HCT116 (cell line): Measurements from ENCODE around the gene CHST8. TPM values are rescaled to one million over a fixed set of nuclear protein-coding genes. Genes with fewer than 3 reads are reported as not detected.

ENCODE experiments used
- ATAC-seq: fragments of 200-7000 bp; cut with Tn5 transposase; 2 replicates; pipeline ENCODE4 v1.9.1; 2020; ENCODE audit warnings: mild to moderate bottlenecking, moderate library complexity
- BruUV-seq: library from RNA; stranded (reverse); fragments of 400-500 nt; replicated peaks from 2 replicates; lab custom pipeline; 2021; lab: Mats Ljungman, UMichigan
- CTCF ChIA-PET: fragments of 300-600 bp; sonication (Branson Sonifier 250); formaldehyde crosslinking; loops from one replicate; lab custom pipeline; 2021; ENCODE audit warnings: antibody characterized with exemption; lab: Charles Lee
- POLR2A ChIA-PET: fragments of 300-600, 350-600 bp; sonication (Branson Sonifier 250); formaldehyde crosslinking; loops from one replicate; lab custom pipeline; 2021; ENCODE audit warnings: antibody characterized with exemption; lab: Charles Lee
- RAD21 ChIA-PET, 2 experiments: fragments of 300-600 bp; sonication (Branson Sonifier 250); formaldehyde crosslinking; loops; one replicate each; lab custom pipeline; 2023; ENCODE audit warnings: low total read pairs in 2 of 2; ENCODE audit not compliant: uncharacterized antibody in 2 of 2, unreplicated experiment in 2 of 2, low non-redundant PET in 1 of 2; lab: Charles Lee
- DNase-seq: peaks from one replicate; pipeline ENCODE4 v3.0.0-alpha.2; 2010; ENCODE audit warnings: low read depth, low spot score
- H2AFZ ChIP-seq: fragments of 200-600 bp; shearing (Covaris generic), sonication (generic); 2 replicates; pipeline ENCODE4 v1.6.1; 2017; ENCODE audit warnings: low read depth, mixed run types, mixed read lengths, antibody characterized with exemption, low read length; ENCODE audit not compliant: poor library complexity, severe bottlenecking
- H3K27ac ChIP-seq: 2 replicates; pipeline ENCODE4 v1.5.1; 2012; ENCODE audit warnings: low read depth, low read length
- H3K27me3 ChIP-seq: fragments of 200-600 bp; sonication (generic); 2 replicates; pipeline ENCODE4 v1.6.1; 2016; ENCODE audit warnings: mixed run types, low read length, mixed read lengths; ENCODE audit not compliant: insufficient read depth
- H3K36me3 ChIP-seq, 2 experiments: fragments of 200-500 bp in 1 of 2; fragments of 200-600 bp in 1 of 2; sonication (Bioruptor generic) in 1 of 2; sonication (generic) in 1 of 2; 2 replicates each; pipeline versions ENCODE4 v1.5.1 to v1.6.1; 2014 to 2016; ENCODE audit warnings: low read length in 2 of 2, inconsistent platforms in 1 of 2, mixed read lengths in 1 of 2, mixed run types in 1 of 2; ENCODE audit not compliant: insufficient read depth in 2 of 2, control insufficient read depth in 1 of 2
- H3K4me1 ChIP-seq, 2 experiments: fragments of 200-600 bp in 1 of 2; sonication (generic) in 1 of 2; 2 replicates each; pipeline versions ENCODE4 v1.5.1 to v1.6.1; 2012 to 2017; ENCODE audit warnings: low read length in 2 of 2, inconsistent platforms in 1 of 2, mild to moderate bottlenecking in 1 of 2, mixed read lengths in 1 of 2, mixed run types in 1 of 2, moderate library complexity in 1 of 2; ENCODE audit not compliant: insufficient read depth in 2 of 2, control insufficient read depth in 1 of 2
- H3K4me2 ChIP-seq: fragments of 200-600 bp; sonication (generic); 2 replicates; pipeline ENCODE4 v1.6.1; 2017; ENCODE audit warnings: mixed run types, low read length, mixed read lengths
- H3K4me3 ChIP-seq, 2 experiments: fragments of 200-600 bp in 1 of 2; sonication (generic) in 1 of 2; replicated peaks in 1 of 2; 2 replicates each; pipeline ENCODE4 v1.5.1; 2011 to 2016; ENCODE audit warnings: low read length in 2 of 2, control low read depth in 1 of 2, low read depth in 1 of 2, mild to moderate bottlenecking in 1 of 2, mixed read lengths in 1 of 2, mixed run types in 1 of 2
- H3K79me2 ChIP-seq: fragments of 200-600 bp; sonication (generic); 2 replicates; pipeline ENCODE4 v1.6.1; 2017; ENCODE audit warnings: mild to moderate bottlenecking, mixed run types, low read length, moderate library complexity, mixed read lengths; ENCODE audit not compliant: insufficient read depth
- H3K9ac ChIP-seq: fragments of 200-600 bp; sonication (generic); 2 replicates; pipeline ENCODE4 v1.6.1; 2016; ENCODE audit warnings: low read length, mixed read lengths
- H3K9me2 ChIP-seq: fragments of 200-600 bp; sonication (generic), shearing (Covaris generic); 2 replicates; pipeline ENCODE4 v1.6.1; 2017; ENCODE audit warnings: mixed run types, mild to moderate bottlenecking, moderate library complexity; ENCODE audit not compliant: insufficient read depth
- H3K9me3 ChIP-seq, 2 experiments: fragments of 200-500 bp in 1 of 2; fragments of 200-600 bp in 1 of 2; sonication (Bioruptor generic) in 1 of 2; sonication (generic) in 1 of 2; 2 replicates each; pipeline ENCODE4 v1.6.1; 2014 to 2017; ENCODE audit warnings: low read length in 2 of 2, mixed read lengths in 2 of 2, inconsistent platforms in 1 of 2, low read depth in 1 of 2, mild to moderate bottlenecking in 1 of 2, mixed run types in 1 of 2, moderate library complexity in 1 of 2; ENCODE audit not compliant: control insufficient read depth in 1 of 2, insufficient read depth in 1 of 2
- H4K20me1 ChIP-seq: fragments of 200-600 bp; sonication (generic), shearing (Covaris generic); 2 replicates; pipeline ENCODE4 v1.6.1; 2017; ENCODE audit warnings: mixed run types, mild to moderate bottlenecking, moderate library complexity; ENCODE audit not compliant: insufficient read depth
- ATF3 ChIP-seq: IDR thresholded peaks from 2 replicates; pipeline ENCODE4 v1.6.1; 2012
- CBX3 ChIP-seq: IDR thresholded peaks from 2 replicates; pipeline ENCODE4 v1.6.1; 2012; ENCODE audit warnings: low read depth
- CEBPB ChIP-seq: IDR thresholded peaks from 2 replicates; pipeline ENCODE4 v1.6.1; 2012; ENCODE audit warnings: low read depth
- EGR1 ChIP-seq: IDR thresholded peaks from 2 replicates; pipeline ENCODE4 v1.6.1; 2012; ENCODE audit warnings: low read depth
- EZH2 ChIP-seq: fragments of 200-600 bp; sonication (generic); IDR thresholded peaks from 2 replicates; pipeline ENCODE4 v1.6.1; 2017; ENCODE audit warnings: antibody characterized with exemption, mixed run types
- EZH2phosphoT487 ChIP-seq: fragments of 200-600 bp; IDR thresholded peaks from 2 replicates; pipeline ENCODE4 v1.6.1; 2018; ENCODE audit warnings: antibody characterized with exemption, borderline replicate concordance
- FOSL1 ChIP-seq: IDR thresholded peaks from 2 replicates; pipeline ENCODE4 v1.6.1; 2012; ENCODE audit warnings: low read depth
- JUND ChIP-seq: IDR thresholded peaks from 2 replicates; pipeline ENCODE4 v1.6.1; 2012
- MAX ChIP-seq: IDR thresholded peaks from 2 replicates; pipeline ENCODE4 v1.6.1; 2012
- POLR2A ChIP-seq: IDR thresholded peaks from 2 replicates; pipeline ENCODE4 v1.7.0; 2011; ENCODE audit warnings: borderline replicate concordance; ENCODE audit not compliant: insufficient read depth, insufficient read length; ENCODE audit errors: extremely low read depth
- POLR2AphosphoS5 ChIP-seq: IDR thresholded peaks from 2 replicates; pipeline ENCODE4 v1.6.1; 2011; ENCODE audit warnings: mild to moderate bottlenecking, low read depth, low read length, moderate library complexity
- RAD21 ChIP-seq: IDR thresholded peaks from 2 replicates; pipeline ENCODE4 v1.6.1; 2012; ENCODE audit warnings: low read depth, mild to moderate bottlenecking
- REST ChIP-seq: IDR thresholded peaks from 2 replicates; pipeline ENCODE4 v1.6.1; 2012; ENCODE audit warnings: low read depth
- TCF7L2 ChIP-seq: IDR thresholded peaks from 2 replicates; pipeline ENCODE4 v1.7.0; 2011; ENCODE audit warnings: borderline replicate concordance, inconsistent platforms; ENCODE audit not compliant: insufficient read depth, insufficient read length; ENCODE audit errors: extremely low read depth
- ZBTB33 ChIP-seq: IDR thresholded peaks from 2 replicates; pipeline ENCODE4 v1.6.1; 2011; ENCODE audit warnings: mild to moderate bottlenecking, low read length, moderate library complexity; ENCODE audit not compliant: insufficient replicate concordance; ENCODE audit errors: extremely low read depth
- ZFX ChIP-seq: fragments of 450-650 bp; IDR thresholded peaks from 2 replicates; pipeline ENCODE4 v1.6.1; 2017
- ZNF274 ChIP-seq: fragments of 200-500 bp; sonication (Bioruptor generic); IDR thresholded peaks from 2 replicates; pipeline ENCODE4 v1.6.1; 2014; ENCODE audit warnings: mild to moderate bottlenecking, low read depth, low read length, inconsistent platforms
- intact Hi-C: fragments of 100-400 bp; cut with micrococcal nuclease; formaldehyde crosslinking; loops from 2 replicates; pipeline ENCODE4 v1.10.0; 2022
- total RNA-seq: library from RNA; stranded (reverse); gene quantifications from one replicate; pipeline ENCODE4 v1.2.1, GENCODE V29; 2021; ENCODE audit not compliant: unreplicated experiment

The CHST8 gene
- total RNA-seq, 1 experiment from 2014 or later = not detected

GRCh38 chr19:33794683-33795369 lies 173.1 kb downstream of the CHST8 start:
- Histone ChIP-seq H3K4me3 (peak overlapping the region; percentile 59 to 65), H3K9me2 (no peaks in the 10 kb centered on the region), H2AFZ (peak overlapping the region; percentile 2), H3K27ac (peak overlapping the region; percentile 83), H4K20me1 (no peaks in the 10 kb centered on the region), H3K4me1 (peaks cover 7 to 15% of the 10 kb centered on the region in 2 experiments; a peak in 3 of 4 replicates), H3K79me2 (no peaks in the 10 kb centered on the region), H3K4me2 (peak overlapping the region; percentile 85), H3K9me3 (no peaks in the 10 kb centered on the region), H3K36me3 (no peaks in the 10 kb centered on the region), H3K9ac (peak overlapping the region; percentile 72), H3K27me3 (no peaks in the 10 kb centered on the region)
- DNase-seq (no peak), ATAC-seq (no peak)
- BruUV-seq = TSS peak; percentile 79
- ChIA-PET CTCF (interaction anchor here (0.7 to 2.2 kb wide), 5 partner anchors 17 to 422 kb away, joined by 3 to 15 read pairs (median 5); no protein-coding TSS in a partner anchor), POLR2A (interaction anchor here (0.5 kb wide), 1 partner anchor 27 kb away, joined by 3 read pairs; no protein-coding TSS in a partner anchor), RAD21 (interaction anchor here in 1 of 2 experiments (1.1 kb wide), 1 partner anchor 301 kb away, joined by 3 read pairs; no protein-coding TSS in a partner anchor)
- no peak for TF ChIP-seq CEBPB
- no peak for TF ChIP-seq EGR1
- no peak for TF ChIP-seq JUND
- TF ChIP-seq EZH2 = no peak
- TF ChIP-seq POLR2AphosphoS5 = no peak
- TF ChIP-seq TCF7L2 = no peak
- TF ChIP-seq FOSL1 = no peak
- no peak for TF ChIP-seq ZNF274
- no peak for TF ChIP-seq EZH2phosphoT487
- no peak for TF ChIP-seq ATF3
- no peak for TF ChIP-seq CBX3
- TF ChIP-seq ZBTB33 = no peak
- no peak for TF ChIP-seq ZFX
- TF ChIP-seq REST = no peak
- TF ChIP-seq MAX = no peak
- TF ChIP-seq RAD21 = no peak
- no peak for TF ChIP-seq POLR2A
- intact Hi-C loops = loop anchor here (5.0 kb wide), 1 partner anchor 202 kb away; no protein-coding TSS in a partner anchor
